Measurements from ENCODE around the gene DCAF8.
A peak's percentile ranks its signal among the peaks of the same experiment; 100 is the strongest.

DCAF8 gene

GRCh38 chr1:160224606-160225005 is 37.7 kb downstream of the DCAF8 start:
- no peak for DNase-seq

- no peak for DNase-seq
These were observed 39.8 kb downstream of the DCAF8 start for GRCh38 chr1:160222546-160222945.

DNA sequence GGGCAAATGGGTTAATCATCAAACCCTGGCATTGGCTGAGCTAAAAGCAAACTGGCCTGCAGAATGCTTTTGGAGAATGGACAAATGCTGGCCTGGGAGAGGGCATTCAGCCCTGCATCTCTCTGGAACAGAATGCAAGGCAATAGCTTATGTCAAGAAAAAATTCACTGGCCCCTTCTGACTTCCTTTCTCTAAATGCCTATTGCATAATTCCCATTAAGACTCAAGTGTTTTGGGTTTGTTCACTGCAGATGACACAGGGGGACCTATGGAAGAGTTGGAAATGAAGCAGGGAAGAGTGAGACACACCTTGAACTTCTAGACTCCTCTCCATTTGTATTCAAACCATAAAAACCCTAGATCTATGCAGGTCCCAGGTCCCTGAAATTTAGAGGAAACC is 41.3 kb downstream of the DCAF8 start:
- DNase-seq, result no peak

- DNase-seq, result no peak
These were observed 42.0 kb downstream of the DCAF8 start for GRCh38 chr1:160220301-160220700.

- no peak for DNase-seq
These were observed 43.1 kb downstream of the DCAF8 start for GRCh38 chr1:160219062-160219929.

- DNase-seq, result no peak
These were observed 44.8 kb downstream of the DCAF8 start for GRCh38 chr1:160217481-160218051.

DNA sequence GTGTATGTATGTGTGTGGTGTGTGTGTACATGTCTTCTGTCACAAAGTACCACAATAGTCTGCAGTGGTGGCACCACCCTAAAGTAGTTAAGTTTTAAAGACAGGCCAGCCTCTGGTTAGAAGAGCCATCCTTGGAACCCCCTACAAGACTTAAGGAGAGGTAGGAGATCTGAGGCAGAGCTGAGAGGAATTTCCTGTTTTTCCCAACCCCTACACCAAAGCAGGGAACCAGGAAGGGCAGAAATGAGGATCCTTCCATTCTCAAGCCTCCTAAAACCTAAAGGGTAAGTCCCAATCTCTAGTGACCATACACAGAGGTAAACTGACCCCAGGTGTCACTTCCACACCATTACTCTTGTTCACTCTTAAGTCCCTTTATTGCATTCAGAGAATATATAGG is 46.0 kb downstream of the DCAF8 start:
- no peak for DNase-seq

GRCh38 chr1:160214481-160215140 is 47.7 kb downstream of the DCAF8 start:
- DNase-seq, result no peak

DNA sequence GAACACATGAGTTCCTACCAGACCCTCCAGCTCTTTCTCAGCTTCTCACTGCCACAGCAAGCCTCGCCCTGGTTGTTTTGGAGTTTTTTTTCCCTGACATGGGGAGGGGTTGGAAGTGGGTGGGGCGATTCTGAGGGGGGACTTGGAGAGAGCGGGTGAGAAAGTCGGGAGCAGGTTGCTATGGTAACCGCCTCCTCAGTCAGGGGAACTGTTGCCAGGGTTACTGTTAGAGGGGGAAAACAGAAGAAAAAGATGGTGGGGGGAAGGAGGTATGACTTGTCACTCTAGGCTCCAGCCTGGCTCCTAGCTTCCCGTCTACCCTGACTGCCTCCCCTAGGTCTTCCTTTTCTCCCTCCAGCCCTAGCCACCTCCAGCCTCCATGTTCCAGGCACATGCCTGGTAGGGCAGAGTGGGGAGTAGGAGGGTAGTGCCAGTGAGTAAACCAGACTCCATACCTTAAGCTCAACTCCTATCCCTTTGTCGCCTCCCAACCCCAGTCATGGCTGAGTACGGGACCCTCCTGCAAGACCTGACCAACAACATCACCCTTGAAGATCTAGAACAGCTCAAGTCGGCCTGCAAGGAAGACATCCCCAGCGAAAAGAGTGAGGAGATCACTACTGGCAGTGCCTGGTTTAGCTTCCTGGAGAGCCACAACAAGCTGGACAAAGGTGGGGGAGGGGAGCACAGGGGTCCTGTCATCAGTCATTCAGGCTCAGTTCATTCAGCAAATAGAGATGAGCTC is 51.1 kb downstream of the DCAF8 start:
- no peak for DNase-seq

DNA sequence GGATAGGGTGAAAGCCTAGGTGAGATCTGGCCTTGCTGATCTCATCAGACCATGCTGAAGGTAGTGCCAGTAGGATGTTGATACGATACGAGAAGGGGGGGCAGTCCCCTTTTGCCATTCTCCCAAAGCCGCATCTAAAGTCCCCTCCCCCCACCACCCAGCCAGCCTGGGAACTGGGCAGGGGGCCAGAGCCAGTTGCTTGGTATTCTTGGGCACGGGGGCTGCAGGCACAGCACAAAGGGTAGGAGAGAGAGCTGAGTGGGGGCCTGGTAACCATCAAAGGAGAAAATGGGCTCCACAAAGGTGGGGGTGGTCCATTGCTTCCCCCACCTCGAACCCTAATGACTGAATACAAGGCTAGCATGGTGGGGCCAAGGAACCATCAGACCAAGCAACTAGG is 51.8 kb downstream of the DCAF8 start:
- DNase-seq, result no peak

- DNase-seq, result no peak
These were observed 52.9 kb downstream of the DCAF8 start for GRCh38 chr1:160209321-160210046.

DNA sequence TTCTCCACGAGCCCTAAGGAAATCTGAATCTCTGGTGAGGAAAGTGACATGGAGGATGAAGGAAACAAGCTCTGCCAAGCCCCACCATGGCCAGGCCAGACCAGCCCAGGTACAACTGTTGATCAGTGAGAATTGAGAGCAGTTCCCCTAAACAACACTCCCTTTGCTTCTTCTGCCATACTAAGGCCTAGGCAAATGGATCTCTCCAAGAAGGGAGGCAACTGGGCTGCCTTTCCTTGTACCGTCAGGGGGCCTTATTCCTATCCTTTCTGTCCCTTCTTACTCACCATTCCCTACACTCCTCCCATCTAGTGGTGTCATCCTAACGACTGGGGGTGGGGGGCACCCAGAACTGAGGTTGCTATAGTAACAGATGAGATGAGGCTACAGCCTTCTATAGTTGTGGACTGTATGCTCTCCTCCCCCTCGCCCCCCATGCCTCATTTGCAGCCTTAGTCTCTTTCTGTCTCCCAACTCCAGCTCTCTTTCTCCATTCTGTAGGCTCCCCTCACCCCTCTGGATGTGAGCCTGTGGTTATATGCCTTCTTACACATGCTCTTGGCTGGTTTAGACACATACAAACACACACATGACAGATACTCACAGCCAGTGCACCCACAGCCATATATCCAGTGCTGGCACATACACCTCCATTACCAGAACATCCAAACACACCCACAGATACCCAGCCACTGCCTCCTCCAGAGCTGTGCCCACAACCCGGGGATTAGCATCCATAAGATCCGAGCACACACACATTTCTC is 53.6 kb downstream of the DCAF8 start:
- DNase-seq, result no peak

- DNase-seq, result no peak
These were observed 54.4 kb downstream of the DCAF8 start for GRCh38 chr1:160207771-160208556.

DNA sequence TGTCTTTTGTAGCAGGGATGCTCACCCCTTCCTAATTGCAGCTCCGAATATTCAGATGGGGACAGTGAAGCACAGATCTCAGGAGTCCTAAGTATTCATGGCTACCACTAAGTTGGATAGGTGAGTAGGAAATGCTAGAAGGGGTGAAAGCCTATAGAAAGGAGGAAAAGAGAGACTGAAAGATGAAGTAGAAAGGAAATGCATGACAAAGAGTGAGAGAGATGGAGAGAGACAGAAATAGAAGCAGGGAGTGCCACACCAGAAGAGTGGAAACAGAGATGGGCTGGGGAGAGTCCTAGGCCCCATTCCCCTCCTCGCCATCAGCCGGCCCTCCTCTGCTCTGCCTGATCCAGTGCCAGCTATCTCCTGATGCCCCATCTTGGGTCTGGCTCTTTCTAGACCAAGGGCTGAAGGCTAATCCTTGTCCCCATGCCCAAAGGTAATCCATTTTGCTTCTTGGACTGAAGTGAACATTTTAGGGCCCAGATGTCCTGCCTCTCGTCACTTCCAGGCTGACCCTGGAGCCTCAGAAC is 55.2 kb downstream of the DCAF8 start:
- DNase-seq, result no peak

DNA sequence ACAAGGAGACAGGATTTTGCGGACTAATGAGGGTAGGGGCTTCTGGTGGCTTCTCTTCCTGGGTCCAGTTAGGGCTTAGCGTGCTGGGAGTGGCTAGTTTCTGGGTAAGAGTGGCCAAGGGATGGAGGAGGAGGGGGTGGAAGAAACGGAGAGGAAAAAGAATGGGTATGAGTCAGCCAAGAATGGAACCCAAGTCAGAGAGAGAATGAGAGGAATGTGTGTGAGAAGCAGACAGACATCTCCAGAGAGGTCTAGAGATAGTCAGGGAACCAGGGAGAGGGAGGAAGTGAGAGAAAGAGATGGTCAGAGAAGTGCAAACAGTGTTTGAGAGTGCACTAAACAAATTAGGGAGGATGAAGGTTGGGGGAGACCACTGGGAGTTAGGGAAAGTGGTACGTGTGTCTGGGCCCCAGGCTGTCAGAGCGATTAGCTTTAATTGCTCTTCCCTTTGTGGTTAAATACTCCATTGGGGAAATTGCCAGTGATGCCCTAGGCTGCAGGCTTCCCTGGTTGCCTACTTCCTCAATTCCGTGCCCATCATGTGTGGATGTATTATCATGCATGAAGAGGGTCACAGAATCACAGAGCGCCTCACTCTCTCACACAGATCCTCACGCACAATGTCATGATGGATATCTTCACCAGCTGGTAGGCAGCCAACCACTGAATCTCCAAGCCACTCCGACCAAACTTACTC is 55.8 kb downstream of the DCAF8 start:
- DNase-seq, result no peak

DNA sequence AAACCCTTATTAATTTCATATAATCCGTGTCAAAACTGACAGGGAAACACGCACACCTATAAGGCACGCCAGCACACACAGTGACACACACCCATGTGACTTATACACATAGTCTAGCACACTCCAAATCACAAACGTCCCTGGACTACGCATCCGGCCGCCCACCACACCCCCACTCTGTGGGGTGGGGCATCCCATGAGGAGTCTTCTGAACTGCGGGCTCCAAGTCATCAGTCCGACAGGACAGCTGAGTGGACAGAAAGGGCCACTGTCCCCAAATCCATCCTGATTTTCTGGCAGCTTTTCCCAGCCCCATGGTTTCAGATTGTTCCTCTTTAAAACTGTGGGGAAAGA is 56.3 kb downstream of the DCAF8 start:
- peak; percentile 53 to 63 for DNase-seq

- DNase-seq, result peak; percentile 78 to 79
These were observed 56.9 kb downstream of the DCAF8 start, which contains the start of gene PEA15 for GRCh38 chr1:160205242-160206035. Gene PEA15 (plus strand): TSS chr1:160205384. CDS start chr1:160211545, 6,161 bp downstream.

DNA sequence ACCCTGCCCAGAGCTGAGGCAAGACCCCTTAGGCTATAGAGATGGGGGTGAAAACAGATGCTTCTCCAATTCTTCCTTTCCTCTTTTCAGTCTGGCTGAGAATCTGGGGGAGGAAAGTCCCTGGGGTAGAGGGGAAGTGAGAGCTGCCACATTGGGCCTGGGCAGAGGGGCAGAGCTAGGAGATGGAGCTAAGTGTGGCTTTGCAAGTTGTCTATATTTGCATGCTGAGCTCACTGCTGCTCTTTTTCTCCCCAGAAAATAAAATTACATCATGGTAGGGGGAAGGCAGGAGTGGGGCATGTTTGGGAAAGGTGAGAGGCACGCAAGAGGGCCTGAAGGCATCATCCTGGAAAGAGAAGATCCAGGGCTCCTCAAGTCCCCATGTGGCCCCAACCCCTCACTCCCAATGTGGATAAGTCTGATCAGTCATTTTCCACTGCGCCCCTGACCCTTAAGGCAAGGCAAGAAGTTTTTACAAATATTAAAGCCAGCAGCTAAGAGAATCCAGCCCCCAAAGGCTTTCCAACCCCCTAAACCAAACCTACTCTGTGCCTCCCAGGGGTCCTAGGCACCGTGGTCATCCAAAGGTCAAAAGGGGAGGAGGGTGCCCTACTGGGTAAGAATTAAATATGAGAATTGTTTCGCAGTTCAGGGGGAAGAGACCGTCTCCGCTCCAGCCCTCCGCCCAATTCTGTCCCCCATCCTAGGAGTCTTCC is 57.7 kb downstream of the DCAF8 start:
- peak; percentile 15 to 26 for DNase-seq
